SU-DHL-6 (cell line): ENCODE data around the gene ANKH.

Experiments used
- CTCF ChIP-seq: fragments of 200-600 bp; sonication (generic); IDR thresholded peaks from one replicate; pipeline ENCODE4 v1.5.1; 2017; ENCODE audit warnings: antibody characterized with exemption, mild to moderate bottlenecking, low read length, moderate library complexity; ENCODE audit not compliant: insufficient read depth, poor library complexity, severe bottlenecking
- EZH2phosphoT487 ChIP-seq: fragments of 200-600 bp; sonication (generic), shearing (Covaris generic); conservative IDR thresholded peaks from 2 replicates; pipeline ENCODE4 v1.6.1; 2018; ENCODE audit warnings: mild to moderate bottlenecking, antibody characterized with exemption, low read length, moderate library complexity, mixed read lengths

GRCh38 chr5:14698495-14698894, 173.1 kb downstream of the ANKH start:
- no peak for TF ChIP-seq CTCF
- no peak for TF ChIP-seq EZH2phosphoT487
